ENCODE results near the gene CDK6. TPM values are rescaled to one million over a fixed set of nuclear protein-coding genes. Genes with fewer than 3 reads are reported as not detected.

CDK6 gene
- total RNA-seq, 2 donors from 2014 or later, result 28.5 to 36.6 TPM

GRCh38 chr7:92586403-92586802 lies 250.0 kb downstream of the CDK6 start:
- Histone ChIP-seq H3K36me3 (ENCODE audit: control insufficient read depth, insufficient read depth, low read length) (peaks cover 30% of the 10 kb centered on the region), H3K4me1 (ENCODE audit: control insufficient read depth, insufficient read depth, low read length) (no peaks in the 10 kb centered on the region), H3K9me3 (ENCODE audit: control insufficient read depth, low read length) (no peaks in the 10 kb centered on the region), H3K4me3 (ENCODE audit: low read length) (no peak overlapping the region), H3K9ac (ENCODE audit: extremely low read depth, low read length, poor library complexity, severe bottlenecking) (no peak overlapping the region), H3K27ac (ENCODE audit: low read depth, low read length) (no peak overlapping the region), H3K27me3 (ENCODE audit: control insufficient read depth, insufficient read depth, low read length, poor library complexity, severe bottlenecking) (peaks cover 9% of the 10 kb centered on the region)
- Mint-ChIP-seq H3K4me3 (no peak overlapping the region), H3K4me1 (peaks cover 9% of the 10 kb centered on the region), H3K27me3 (ENCODE audit: insufficient read depth) (peaks cover 7% of the 10 kb centered on the region), H3K27ac (no peak overlapping the region), H3K9me3 (peaks cover 10% of the 10 kb centered on the region), H3K36me3 (ENCODE audit: low read depth) (peaks cover 24% of the 10 kb centered on the region)
- DNase-seq, result no peak
- no peak for TF ChIP-seq CTCF (conservative IDR thresholded peaks at IDR 0.05)

- Histone ChIP-seq H3K36me3 (ENCODE audit: control insufficient read depth, insufficient read depth, low read length) (peaks cover 44% of the 10 kb centered on the region), H3K27me3 (ENCODE audit: control insufficient read depth, insufficient read depth, low read length, poor library complexity, severe bottlenecking) (no peaks in the 10 kb centered on the region), H3K27ac (ENCODE audit: low read depth, low read length) (no peak overlapping the region), H3K4me3 (ENCODE audit: low read length) (peak overlapping the region; percentile 43), H3K9ac (ENCODE audit: extremely low read depth, low read length, poor library complexity, severe bottlenecking) (no peak overlapping the region), H3K9me3 (ENCODE audit: control insufficient read depth, low read length) (no peaks in the 10 kb centered on the region), H3K4me1 (ENCODE audit: control insufficient read depth, insufficient read depth, low read length) (no peaks in the 10 kb centered on the region)
- Mint-ChIP-seq H3K9me3 (peaks cover 10% of the 10 kb centered on the region), H3K36me3 (ENCODE audit: low read depth) (peaks cover 38% of the 10 kb centered on the region), H3K27ac (peak overlapping the region; percentile 35), H3K4me3 (no peak overlapping the region), H3K27me3 (ENCODE audit: insufficient read depth) (no peaks in the 10 kb centered on the region), H3K4me1 (peaks cover 9% of the 10 kb centered on the region)
- no peak for DNase-seq
- TF ChIP-seq CTCF (conservative IDR thresholded peaks at IDR 0.05), result no peak
Measured at GRCh38 chr7:92584953-92585352, 251.4 kb downstream of the CDK6 start.

GRCh38 chr7:92582948-92583347 lies 253.4 kb downstream of the CDK6 start:
- H3K4me3 ChIP-seq (ENCODE audit: low read length), result no peak overlapping the region
- no peak for TF ChIP-seq CTCF (conservative IDR thresholded peaks at IDR 0.05)
- H3K27me3 ChIP-seq (ENCODE audit: control insufficient read depth, insufficient read depth, low read length, poor library complexity, severe bottlenecking), result no peaks in the 10 kb centered on the region
- no peaks in the 10 kb centered on the region for H3K9me3 ChIP-seq (ENCODE audit: control insufficient read depth, low read length)
- Mint-ChIP-seq H3K4me1 (no peaks in the 10 kb centered on the region), H3K9me3 (peaks cover 10% of the 10 kb centered on the region), H3K27ac (no peak overlapping the region), H3K27me3 (ENCODE audit: insufficient read depth) (no peaks in the 10 kb centered on the region), H3K36me3 (ENCODE audit: low read depth) (peaks cover 56% of the 10 kb centered on the region), H3K4me3 (no peak overlapping the region)
- H3K27ac ChIP-seq (ENCODE audit: low read depth, low read length), result no peak overlapping the region
- no peaks in the 10 kb centered on the region for H3K4me1 ChIP-seq (ENCODE audit: control insufficient read depth, insufficient read depth, low read length)
- no peak for DNase-seq
- H3K36me3 ChIP-seq (ENCODE audit: control insufficient read depth, insufficient read depth, low read length), result peaks cover 62% of the 10 kb centered on the region
- no CpG with 5 or more reads among the region's 1 CpG for WGBS, 2 experiments (ENCODE audit: insufficient coverage in 1 of 2, insufficient read length in 1 of 2)
- H3K9ac ChIP-seq (ENCODE audit: extremely low read depth, low read length, poor library complexity, severe bottlenecking), result no peak overlapping the region
